BE2C (cell line): ENCODE measurements around the gene HS6ST2. TPM values are rescaled to one million over a fixed set of nuclear protein-coding genes. Genes with fewer than 3 reads are reported as not detected.

ENCODE experiments used
- DNase-seq: peaks from one replicate; pipeline ENCODE4 v3.0.0-alpha.2; 2020
- H3K27me3 ChIP-seq: fragments of 250-450 bp; sonication (Bioruptor Pico); 2 replicates; pipeline ENCODE4 v1.5.1; 2020; ENCODE audit warnings: mild to moderate bottlenecking
- H3K36me3 ChIP-seq: fragments of 250-450 bp; sonication (Bioruptor Pico); 2 replicates; pipeline ENCODE4 v1.5.1; 2020; ENCODE audit warnings: mild to moderate bottlenecking
- H3K4me1 ChIP-seq: fragments of 250-450 bp; sonication (Bioruptor Pico); 2 replicates; pipeline ENCODE4 v1.5.1; 2020
- H3K4me3 ChIP-seq: 2 replicates; pipeline ENCODE4 v1.5.1; 2011; ENCODE audit warnings: low read depth, low read length
- H3K9me3 ChIP-seq: fragments of 250-450 bp; sonication (Bioruptor Pico); 2 replicates; pipeline ENCODE4 v1.5.1; 2020
- polyA plus RNA-seq: library from polyadenylated mRNA; unstranded; fragments of >200 nt; gene quantifications from one replicate; pipeline ENCODE4 v1.2.1, GENCODE V29; 2012; ENCODE audit warnings: low read depth, missing spikeins; ENCODE audit not compliant: insufficient read length, insufficient read depth
- TF ChIP-seq, protein P1 (sequence below): IDR thresholded peaks from 2 replicates; pipeline ENCODE4 v1.5.1; 2012; ENCODE audit warnings: mild to moderate bottlenecking, low read depth, low read length

The HS6ST2 gene
- polyA plus RNA-seq = 9.7 TPM

DNA sequence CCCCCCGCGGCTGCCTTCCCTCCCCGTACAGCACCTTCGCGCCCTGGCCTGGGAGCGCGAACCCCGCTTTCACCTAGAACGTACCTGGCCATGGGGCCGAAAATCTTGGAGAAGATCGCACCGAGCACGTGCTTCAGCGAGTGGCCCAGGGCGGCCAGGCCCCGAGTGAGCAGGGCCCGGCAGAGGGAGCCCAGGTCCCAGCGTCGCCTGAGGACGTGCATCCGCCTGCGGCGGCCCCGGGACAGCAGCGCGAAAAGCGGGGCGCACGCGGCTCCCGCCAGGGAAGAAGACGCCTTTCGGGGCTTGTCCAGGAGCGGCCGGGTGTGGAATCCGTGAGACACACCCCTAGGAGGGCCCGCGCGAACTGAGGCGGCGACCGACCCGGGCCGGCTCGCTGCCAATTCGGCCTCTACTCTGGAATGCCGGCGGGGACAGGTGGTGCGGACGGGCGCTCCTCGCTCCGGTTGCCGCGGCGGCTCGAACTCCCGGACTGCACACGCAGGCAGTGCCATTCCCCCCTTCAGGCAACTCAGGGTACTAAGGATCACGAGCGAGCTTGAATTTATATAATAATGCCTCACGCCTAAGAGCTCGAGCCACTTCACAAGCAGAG, at the start of gene HS6ST2:
Gene HS6ST2, minus strand, starts transcription at position 539 of the 613 bp plus-strand sequence.
- H3K9me3 ChIP-seq = no peaks in the 10 kb centered on the region
- no peaks in the 10 kb centered on the region for H3K36me3 ChIP-seq
- no peaks in the 10 kb centered on the region for H3K4me1 ChIP-seq
- TF ChIP-seq, protein P1, sequence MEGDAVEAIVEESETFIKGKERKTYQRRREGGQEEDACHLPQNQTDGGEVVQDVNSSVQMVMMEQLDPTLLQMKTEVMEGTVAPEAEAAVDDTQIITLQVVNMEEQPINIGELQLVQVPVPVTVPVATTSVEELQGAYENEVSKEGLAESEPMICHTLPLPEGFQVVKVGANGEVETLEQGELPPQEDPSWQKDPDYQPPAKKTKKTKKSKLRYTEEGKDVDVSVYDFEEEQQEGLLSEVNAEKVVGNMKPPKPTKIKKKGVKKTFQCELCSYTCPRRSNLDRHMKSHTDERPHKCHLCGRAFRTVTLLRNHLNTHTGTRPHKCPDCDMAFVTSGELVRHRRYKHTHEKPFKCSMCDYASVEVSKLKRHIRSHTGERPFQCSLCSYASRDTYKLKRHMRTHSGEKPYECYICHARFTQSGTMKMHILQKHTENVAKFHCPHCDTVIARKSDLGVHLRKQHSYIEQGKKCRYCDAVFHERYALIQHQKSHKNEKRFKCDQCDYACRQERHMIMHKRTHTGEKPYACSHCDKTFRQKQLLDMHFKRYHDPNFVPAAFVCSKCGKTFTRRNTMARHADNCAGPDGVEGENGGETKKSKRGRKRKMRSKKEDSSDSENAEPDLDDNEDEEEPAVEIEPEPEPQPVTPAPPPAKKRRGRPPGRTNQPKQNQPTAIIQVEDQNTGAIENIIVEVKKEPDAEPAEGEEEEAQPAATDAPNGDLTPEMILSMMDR = no peak
- peak; percentile 11 for DNase-seq
- H3K27me3 ChIP-seq = peaks cover 27% of the 10 kb centered on the region
- peak within 1 kb of the TSS; percentile 43 for H3K4me3 ChIP-seq

DNA sequence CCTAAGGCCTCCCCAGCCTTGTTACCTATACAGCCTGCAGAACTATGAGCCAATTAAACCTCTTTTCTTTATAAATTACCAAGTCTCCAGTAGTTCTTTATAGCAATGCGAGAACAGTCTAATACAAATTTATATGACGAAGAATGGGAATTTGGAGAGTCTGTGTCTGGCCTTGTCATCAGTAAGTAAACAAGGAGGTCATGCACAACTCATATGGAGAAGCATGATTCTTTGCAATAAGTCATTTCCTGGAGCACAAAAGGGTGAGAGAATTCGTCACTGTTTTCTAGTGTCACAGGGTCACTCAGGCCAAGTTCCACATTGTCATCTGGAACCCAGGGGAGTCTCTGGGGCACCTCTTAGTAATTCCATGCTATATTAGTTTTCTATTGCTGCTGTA, 49.0 kb upstream of the HS6ST2 start:
- H3K4me3 ChIP-seq = no peak overlapping the region
- H3K4me1 ChIP-seq = no peaks in the 10 kb centered on the region
- H3K27me3 ChIP-seq = no peaks in the 10 kb centered on the region
- DNase-seq = no peak
- H3K9me3 ChIP-seq = no peaks in the 10 kb centered on the region
- TF ChIP-seq, protein P1 = no peak
- no peaks in the 10 kb centered on the region for H3K36me3 ChIP-seq

DNA sequence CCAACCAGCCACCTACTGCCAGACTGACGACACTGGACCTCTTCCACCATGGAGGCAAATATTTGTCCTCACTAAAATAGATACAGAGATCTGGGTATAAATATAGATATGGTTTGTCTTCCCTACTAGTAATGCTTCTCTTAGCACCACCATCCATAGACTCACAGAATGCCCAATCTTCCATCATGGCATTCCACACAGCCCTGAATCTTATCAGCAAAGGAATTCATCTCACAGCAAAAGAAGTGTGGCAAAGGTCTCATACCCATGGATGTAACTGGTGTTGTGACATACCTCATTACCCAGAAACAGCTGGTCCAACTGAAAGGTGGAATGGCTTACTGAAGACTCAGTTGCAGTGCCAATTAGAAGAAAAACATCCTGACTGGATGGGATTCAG, 47.2 kb upstream of the HS6ST2 start:
- Histone ChIP-seq H3K36me3 (no peaks in the 10 kb centered on the region), H3K27me3 (no peaks in the 10 kb centered on the region), H3K4me3 (no peak overlapping the region), H3K9me3 (no peaks in the 10 kb centered on the region), H3K4me1 (no peaks in the 10 kb centered on the region)
- TF ChIP-seq, protein P1 = no peak
- DNase-seq = no peak

DNA sequence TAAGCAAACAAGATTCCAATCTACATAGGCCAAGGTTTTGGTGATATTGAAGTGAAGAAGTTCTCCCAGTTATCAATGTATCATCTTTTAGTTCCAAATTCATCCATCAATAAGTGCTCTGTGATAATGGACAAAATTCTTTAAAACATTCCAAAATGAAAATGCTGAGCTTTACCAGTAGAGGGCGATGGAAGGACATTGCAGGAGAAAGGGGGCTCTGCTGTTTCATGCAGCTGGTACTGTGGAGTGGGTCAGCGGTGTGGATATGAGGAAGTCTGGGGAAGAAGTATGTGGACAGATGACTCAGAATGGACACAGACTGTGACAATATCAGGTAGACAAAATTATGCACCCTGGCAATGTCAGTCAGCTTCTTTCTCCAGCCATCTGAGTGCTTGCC, 46.6 kb upstream of the HS6ST2 start:
- no peak for DNase-seq
- Histone ChIP-seq H3K27me3 (no peaks in the 10 kb centered on the region), H3K9me3 (no peaks in the 10 kb centered on the region), H3K4me1 (no peaks in the 10 kb centered on the region), H3K36me3 (no peaks in the 10 kb centered on the region), H3K4me3 (no peak overlapping the region)
- TF ChIP-seq, protein P1 = peak; percentile 52

DNA sequence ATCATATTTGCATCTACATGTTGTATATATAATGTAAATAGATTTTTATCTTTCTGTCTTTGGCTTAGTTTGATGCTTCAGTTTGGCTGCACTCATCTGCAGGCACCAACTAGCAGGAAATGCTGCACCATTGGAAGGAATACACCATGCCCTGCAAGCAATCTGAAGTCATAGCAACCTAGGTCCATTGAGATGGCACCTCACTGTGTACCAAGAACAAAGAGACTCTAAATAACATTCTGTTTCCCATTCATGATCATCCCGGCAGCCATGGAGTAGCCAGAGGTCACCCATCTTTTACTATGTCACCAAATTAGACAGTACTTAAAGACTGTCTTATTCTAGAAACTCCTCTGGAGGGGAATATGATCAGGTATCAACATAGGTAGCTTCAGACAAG, 40.8 kb upstream of the HS6ST2 start:
- no peaks in the 10 kb centered on the region for H3K4me1 ChIP-seq
- TF ChIP-seq, protein P1 = no peak
- no peaks in the 10 kb centered on the region for H3K9me3 ChIP-seq
- no peak for DNase-seq
- no peak overlapping the region for H3K4me3 ChIP-seq
- no peaks in the 10 kb centered on the region for H3K27me3 ChIP-seq
- H3K36me3 ChIP-seq = no peaks in the 10 kb centered on the region

DNA sequence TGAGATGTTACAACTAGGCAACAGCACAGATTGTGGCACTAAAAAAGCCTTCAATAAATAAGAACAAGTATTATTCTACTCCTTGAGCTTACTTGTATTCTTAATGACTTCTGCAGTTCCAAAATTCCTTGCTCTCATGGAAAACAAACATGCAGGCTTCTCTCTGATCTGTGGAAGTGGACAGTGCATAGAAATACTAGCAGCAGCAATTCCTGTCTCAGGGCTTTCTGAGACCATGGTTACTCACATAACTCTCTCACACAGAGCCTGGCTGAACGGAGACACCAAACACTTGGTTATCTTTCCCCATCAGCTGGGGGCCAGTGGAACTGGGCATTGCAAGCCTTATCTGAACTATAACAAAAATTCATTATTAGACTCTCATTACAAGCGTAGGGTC, 32.4 kb upstream of the HS6ST2 start:
- H3K27me3 ChIP-seq = no peaks in the 10 kb centered on the region
- H3K9me3 ChIP-seq = no peaks in the 10 kb centered on the region
- no peaks in the 10 kb centered on the region for H3K36me3 ChIP-seq
- no peak overlapping the region for H3K4me3 ChIP-seq
- DNase-seq = no peak
- TF ChIP-seq, protein P1 = no peak
- H3K4me1 ChIP-seq = no peaks in the 10 kb centered on the region
